Measurements from ENCODE around the gene GULP1.
"Not testable (repeated sequence)": the region's sequence is repeated elsewhere in the genome, so short reads cannot be mapped to it uniquely, and the experiment has no call there.

DNA sequence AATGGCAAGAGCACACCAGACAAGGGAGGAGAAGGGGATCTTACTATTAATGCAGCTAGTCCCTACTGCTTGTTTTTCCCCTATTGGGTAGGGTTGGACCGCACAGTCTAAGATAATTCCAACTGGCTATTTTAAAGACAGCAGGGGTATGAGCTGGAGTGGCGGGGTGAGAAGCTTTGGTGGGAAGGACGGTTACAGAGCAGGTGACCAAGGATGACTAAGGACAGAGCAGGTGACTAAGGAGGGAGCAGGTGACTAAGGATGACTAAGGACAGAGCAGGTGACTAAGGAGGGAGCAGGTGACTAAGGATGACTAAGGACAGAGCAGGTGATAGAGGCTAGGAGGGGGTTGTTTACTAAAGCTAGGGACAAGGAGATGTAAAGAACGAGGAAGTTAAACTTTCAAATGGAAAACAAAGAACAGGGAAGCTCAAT, 7.3 kb downstream of the GULP1 start:
- TF ChIP-seq ZNF274 (IDR thresholded peaks at IDR 0.05; ENCODE audit: insufficient read depth, insufficient read length); CHD4 (IDR thresholded peaks at IDR 0.05); ZNF24 (IDR thresholded peaks at IDR 0.05); POLR2A (IDR thresholded peaks at IDR 0.05; ENCODE audit: low read depth, low read length): not testable (repeated sequence)
